T-helper 1 cell (primary cell): Measurements from ENCODE around the gene SYT6.

ENCODE experiments used
- DNase-seq, 5 donors: peaks; one replicate each; pipeline ENCODE4 v3.0.0-alpha.2; 2012 to 2020

SYT6 gene

DNA sequence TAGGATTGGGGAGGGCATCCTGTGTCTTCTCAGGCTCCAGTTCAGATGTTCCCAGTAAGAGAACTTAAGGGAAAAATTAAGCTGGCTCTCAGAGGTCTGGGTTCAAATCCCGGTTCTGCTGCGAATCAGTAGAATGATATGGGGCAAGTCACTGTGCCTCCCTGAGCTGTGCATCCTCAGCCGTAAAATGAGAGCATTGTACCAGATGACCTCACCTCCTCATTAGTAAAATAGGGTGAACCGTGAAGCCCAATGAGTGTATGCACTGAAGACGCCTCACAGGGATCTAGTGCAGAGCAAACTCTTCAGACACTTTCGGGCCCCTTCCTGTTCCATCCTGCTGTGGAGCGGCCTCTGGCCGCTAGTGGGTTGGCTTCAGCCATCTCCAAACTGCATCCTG is 36.0 kb downstream of the SYT6 start:
- no peak for DNase-seq

- no peak for DNase-seq
Observed at GRCh38 chr1:114116086-114116485, 37.6 kb downstream of the SYT6 start.

- DNase-seq, result no peak
Observed at GRCh38 chr1:114114185-114115094, 39.2 kb downstream of the SYT6 start.

GRCh38 chr1:114113411-114114184 is 40.1 kb downstream of the SYT6 start:
- no peak for DNase-seq

DNA sequence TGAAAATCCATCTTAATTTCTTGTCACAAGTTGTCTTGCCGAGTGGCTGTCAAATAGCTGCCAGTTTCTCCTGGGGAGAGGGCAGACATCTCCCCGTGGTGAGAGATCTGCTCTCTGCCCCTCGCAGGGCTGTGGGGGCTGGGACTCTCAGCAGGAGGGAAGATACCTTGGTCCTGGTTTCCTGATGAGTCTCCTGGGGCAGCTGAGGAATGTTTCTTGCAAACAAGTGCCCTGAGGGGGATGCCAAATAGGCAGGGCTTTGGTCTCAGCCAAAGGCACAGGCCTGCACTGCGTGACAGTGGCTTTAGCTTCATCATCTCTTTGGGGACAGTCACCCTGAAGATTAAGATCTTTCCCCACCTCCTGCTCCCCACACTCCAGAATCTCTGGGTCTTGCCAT is 40.9 kb downstream of the SYT6 start:
- DNase-seq, result no peak

DNA sequence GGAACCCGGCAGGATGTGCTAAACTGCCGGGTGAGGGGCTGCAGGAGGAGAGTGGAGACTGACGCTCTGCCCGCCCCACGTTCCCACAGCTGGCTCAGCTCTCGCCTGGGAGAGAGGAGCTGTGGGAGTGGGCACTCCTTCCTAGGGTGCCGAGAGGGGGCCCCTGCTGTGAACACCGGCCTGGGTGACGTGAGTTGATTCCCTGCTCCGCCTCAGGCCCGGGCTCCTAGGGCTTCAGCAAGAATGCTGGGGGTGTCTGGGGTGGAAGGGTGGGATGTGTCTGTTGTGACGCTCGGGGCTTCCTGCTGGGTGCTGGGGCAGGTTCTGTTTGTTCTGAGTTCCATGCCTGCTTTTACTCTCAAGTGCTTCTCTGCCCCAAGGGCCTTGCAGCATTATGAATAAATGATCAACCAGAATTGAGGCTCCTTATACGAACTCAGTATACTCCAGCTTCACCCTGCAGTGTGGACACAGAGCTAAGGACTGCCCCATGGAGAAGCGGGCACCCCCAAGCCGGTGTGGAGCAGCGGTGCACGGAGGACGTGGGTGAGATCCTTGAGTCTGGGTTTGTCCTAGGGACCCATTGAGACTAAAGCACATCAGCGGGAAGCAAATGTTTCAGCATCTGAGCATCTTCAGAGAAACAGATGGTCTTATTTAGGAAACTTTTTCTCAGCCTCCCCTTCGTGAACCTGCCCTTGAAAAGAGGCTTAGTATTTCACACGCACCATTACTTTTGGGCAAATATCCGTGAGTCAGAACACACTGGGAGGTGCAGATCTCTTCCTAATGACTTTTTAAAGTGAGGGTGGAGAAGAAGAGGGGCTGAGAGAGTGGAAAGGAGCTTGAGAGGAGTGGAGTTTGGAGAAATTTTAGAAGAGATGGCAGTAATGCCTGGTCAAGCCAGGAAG is 41.7 kb downstream of the SYT6 start:
- no peak for DNase-seq

DNA sequence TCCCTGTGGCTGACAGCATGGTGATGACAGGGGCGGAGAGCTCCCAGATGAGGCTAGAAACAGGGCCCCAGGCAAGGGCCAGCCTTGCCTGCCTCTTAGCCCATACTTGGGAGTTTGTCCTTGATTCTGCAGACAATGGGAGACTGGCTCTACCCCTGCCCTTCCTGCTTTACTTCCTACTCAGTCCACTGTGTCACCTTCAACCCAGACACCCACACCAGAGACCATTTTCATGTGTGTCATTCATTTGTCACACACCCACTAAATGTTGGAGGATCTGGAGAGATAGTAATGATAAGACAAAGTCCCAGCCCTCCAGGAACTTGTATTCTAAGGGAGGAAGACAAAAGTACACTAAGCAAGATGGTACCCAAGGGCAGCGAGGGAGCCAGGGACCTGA is 43.7 kb downstream of the SYT6 start:
- no peak for DNase-seq

DNA sequence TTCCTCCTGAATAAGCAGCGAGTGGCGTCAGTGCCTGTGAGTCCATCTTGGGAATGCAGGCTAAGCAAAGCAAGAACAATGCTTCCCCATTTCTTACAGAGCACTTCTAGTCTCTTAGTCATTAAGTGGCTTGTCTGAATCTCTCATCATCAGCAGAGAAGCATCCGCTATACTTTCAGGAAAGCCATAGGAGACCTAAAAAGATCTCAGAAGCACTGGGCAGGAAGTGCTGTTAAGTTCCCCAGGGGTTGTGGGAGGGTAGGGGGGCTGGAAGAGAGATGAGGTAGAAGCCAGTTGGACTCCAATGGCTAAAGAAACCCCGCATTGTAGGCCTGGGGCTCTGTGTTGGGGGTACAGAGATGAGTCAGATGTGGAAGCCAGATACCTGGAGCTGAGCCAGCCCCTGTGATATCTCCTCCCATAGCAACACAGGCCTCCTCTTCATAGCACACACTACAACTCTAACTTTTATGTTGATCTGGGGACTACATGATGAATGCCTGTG is 44.9 kb downstream of the SYT6 start:
- no peak for DNase-seq

- DNase-seq, result no peak
Observed at GRCh38 chr1:114107474-114108435, 45.9 kb downstream of the SYT6 start.

DNA sequence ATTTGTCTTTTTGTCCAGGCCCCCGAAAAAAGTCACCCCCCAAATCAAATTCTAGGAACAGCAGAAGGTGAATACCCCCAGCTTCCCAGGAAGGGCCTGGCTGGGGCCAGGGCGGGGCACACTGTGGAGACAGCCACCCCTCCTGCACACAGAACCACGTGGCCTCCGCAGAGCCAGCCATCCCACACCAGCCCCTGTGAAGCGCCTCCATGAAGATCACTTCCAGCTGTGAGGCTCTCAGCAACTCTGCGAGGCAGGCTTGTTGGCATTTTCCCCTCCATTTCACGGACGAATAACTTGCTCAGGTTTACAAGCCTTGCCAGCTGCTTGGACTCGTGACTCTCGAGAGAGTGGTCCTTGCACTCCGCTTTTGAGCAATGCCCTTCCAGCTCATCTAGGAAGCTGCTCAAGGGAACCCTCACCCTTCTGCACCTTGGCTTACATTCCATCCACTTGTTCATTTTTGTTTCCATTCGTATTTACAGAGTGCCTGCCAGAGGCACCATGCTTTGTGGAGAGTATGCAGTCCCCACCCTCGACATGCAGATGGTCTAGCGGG is 48.2 kb downstream of the SYT6 start:
- DNase-seq, result no peak

DNA sequence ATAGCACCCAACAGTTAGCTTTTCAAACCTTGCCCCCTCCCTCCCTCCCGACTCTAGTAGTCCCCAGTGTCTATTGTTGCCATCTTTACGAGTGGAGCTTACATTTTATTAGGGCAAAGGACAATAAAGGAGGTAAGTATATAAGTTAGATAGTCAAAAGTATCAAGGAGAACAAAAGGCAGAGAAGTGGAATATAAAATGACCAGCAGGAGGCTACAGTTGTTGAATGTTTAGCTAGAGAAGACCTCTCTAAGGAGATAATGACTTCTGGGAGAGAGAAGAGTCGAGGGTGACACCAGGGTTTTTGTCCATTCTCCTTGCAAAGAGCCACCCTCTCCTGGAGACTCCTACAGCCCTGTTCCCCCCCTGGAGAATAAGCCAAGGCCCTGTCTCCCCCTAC is 48.7 kb downstream of the SYT6 start:
- no peak for DNase-seq

DNA sequence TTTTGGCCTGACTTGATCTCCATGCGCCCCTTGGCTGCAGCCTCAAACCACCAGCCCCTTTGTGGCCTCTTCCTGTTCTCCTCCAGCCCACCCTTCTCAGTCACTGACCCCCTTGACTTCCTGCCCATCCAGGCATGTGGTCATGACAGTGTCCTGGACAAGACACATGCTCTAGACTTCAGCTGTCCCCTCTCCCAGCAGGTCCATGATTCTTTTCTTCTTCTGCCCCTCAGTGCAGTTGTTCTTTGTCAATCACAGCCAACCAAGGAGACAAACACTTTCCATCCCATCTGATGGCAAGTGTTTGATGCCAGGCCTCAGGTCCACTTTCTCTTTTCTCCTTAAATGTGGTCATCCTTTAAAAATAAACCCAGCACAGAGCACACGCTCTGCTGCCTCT is 49.7 kb downstream of the SYT6 start:
- DNase-seq, result no peak

GRCh38 chr1:114102136-114102535 is 51.5 kb downstream of the SYT6 start:
- no peak for DNase-seq

GRCh38 chr1:114100148-114100547 is 53.5 kb downstream of the SYT6 start:
- no peak for DNase-seq

DNA sequence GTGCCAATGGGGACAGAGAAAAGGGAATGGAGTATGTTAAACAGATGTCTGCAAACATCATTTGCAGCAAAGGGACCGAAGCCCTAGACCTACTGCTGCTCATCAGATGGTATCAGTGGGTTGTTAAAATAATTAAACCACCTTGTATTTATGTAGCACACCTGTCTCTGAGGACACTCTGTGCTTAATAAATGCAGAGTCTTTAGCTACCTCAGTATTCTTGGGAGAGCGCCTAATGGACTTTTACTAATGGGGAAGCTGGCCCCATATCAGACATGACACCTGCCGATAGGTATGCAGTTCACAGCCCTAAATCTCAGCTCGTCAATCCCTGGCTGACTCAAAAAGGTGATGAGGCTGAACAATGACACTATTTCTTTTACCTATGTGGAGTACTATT is 54.4 kb downstream of the SYT6 start:
- DNase-seq, result no peak

DNA sequence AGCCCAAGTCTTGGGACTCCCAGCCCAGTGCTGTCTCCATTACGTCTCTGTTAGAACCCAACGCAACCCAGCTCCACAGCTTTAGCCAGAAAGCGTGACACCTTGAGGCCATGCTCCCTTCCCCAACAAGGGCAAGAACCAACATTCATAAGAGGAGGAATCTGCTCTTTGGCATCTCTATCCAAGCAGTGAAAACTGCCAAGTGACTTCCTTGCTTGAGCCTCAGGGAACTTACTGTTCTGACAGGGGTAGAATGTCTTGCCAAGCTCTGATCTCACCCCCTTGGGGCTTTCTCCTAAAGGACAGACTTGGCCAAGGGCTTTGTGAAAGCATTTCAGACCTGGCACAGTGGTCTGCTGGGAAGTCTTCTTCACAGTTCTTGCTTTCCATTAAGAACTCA is 56.6 kb downstream of the SYT6 start:
- no peak for DNase-seq

DNA sequence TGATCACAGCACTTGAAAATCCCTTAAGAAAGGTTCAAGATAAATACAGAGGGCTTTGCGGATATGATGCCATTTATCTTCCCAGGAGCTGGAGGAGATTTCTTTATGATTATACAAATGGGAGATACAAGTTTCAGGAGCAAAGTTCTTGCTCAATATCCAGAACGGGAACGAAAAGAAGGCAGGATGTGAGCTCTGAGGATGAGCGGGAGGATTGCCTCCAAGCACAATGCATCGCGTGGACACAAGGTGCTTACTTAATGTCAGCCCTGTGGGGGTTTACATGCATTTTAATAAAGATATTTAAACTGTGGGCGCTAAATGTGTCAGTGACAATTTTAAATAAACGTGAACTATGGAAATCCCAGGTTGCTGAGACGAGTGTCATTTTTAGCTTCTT is 59.0 kb downstream of the SYT6 start:
- DNase-seq, result no peak

DNA sequence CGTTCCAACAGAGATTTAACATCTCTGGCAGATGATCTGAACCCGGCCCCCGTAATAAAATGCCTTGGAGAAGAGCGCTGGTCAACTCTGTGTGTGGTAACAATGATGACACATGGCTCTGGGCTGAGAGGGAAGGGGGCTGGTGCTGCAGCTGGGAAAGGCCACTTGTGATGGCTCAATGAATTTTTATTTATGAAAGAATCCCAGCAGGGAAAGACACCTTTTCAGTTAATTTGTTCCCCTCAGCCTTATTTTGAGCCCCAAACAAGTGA is 59.4 kb downstream of the SYT6 start:
- DNase-seq, result no peak

GRCh38 chr1:114093624-114094362 is 59.9 kb downstream of the SYT6 start:
- DNase-seq, result no peak

DNA sequence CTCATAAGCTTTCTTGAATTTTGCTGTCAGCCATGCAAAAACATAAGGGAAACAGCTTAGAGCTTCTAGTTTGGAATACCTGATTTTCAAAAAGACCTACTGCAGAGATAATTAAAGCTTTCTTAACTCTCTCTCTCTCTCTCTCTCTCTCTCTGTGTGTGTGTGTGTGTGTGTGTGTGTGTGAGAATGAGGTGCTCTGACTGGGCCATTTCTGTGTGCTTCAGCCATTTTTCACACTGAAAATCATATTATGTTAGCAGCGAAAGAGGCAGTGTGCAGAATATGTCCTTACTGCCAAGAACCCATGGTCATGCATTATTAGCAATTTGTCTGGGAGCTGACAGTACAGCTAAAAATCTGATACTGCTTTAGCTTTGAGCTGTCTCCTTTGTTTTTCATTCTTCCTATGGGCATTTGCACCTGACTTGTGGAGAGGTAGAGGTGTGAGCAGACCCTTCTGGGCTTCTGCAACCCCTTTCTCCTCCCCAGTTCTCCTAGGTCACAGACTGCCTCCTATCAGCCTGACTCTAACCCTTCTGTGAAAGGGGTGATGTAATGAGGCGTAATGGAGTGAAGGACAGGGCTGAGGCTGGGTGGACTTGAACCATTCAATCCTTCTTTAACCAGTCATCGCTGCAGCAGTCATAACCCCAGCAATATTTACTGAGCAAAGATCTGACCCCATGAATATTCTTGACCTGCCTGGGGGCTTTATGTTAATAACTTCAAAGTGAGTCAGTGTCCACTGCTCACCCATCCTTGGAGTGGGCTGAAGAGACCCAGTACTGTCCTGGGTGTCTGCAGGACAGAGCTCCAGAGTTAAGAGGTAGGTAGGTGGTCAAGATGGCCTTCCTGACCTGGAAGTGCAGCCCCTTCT is 61.2 kb downstream of the SYT6 start:
- no peak for DNase-seq
